ENCODE results near the gene PITPNB.

DNA sequence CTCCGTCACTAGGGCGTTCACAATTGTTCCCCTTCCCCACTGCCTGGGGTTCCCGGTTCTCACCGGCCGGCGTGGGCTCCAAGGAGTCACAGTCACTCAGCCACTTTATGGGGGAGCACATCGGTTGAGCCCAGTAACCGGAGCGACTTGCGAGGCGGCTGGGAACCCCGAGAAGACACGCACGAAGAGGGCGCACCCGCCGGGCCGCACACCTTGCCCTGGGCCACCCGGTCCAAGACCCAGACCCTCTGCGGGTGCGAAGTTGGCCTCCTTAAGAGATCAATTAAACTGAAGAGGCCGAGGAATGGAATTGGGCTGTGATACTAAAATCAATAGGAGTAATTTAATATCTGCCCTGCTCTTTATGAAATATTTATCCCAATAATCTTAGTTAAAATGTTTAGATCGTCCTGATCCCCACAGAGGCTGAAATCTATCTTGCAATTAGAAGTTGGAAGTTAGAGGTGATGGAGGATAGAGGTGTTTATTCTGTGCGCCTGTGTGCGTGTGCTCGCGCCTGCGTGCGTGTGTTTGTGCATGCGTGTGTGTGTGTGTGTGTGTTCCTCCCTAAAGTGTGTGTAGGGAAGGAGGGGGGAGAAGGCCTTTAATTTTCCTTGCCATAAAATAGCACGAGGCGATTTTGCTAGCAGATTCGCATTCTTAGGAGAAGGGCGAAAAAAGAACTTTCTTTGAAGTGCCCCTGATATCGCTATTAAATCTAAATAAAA lies 116.5 kb downstream of the PITPNB start:
- TF ChIP-seq, protein P1, sequence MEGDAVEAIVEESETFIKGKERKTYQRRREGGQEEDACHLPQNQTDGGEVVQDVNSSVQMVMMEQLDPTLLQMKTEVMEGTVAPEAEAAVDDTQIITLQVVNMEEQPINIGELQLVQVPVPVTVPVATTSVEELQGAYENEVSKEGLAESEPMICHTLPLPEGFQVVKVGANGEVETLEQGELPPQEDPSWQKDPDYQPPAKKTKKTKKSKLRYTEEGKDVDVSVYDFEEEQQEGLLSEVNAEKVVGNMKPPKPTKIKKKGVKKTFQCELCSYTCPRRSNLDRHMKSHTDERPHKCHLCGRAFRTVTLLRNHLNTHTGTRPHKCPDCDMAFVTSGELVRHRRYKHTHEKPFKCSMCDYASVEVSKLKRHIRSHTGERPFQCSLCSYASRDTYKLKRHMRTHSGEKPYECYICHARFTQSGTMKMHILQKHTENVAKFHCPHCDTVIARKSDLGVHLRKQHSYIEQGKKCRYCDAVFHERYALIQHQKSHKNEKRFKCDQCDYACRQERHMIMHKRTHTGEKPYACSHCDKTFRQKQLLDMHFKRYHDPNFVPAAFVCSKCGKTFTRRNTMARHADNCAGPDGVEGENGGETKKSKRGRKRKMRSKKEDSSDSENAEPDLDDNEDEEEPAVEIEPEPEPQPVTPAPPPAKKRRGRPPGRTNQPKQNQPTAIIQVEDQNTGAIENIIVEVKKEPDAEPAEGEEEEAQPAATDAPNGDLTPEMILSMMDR (IDR thresholded peaks at IDR 0.05), result no peak
- TF ChIP-seq POLR2A (IDR thresholded peaks at IDR 0.05), result no peak

All from testis (tissue), 2 donors.